Limb (tissue), 2 donors: ENCODE data around the gene ADAMTS17.

ENCODE experiments used
- DNase-seq, 2 donors: peaks; one replicate each; pipeline ENCODE4 v3.0.0-alpha.2; 2016; ENCODE audit errors: extremely low spot score in 2 of 2

Gene ADAMTS17

DNA sequence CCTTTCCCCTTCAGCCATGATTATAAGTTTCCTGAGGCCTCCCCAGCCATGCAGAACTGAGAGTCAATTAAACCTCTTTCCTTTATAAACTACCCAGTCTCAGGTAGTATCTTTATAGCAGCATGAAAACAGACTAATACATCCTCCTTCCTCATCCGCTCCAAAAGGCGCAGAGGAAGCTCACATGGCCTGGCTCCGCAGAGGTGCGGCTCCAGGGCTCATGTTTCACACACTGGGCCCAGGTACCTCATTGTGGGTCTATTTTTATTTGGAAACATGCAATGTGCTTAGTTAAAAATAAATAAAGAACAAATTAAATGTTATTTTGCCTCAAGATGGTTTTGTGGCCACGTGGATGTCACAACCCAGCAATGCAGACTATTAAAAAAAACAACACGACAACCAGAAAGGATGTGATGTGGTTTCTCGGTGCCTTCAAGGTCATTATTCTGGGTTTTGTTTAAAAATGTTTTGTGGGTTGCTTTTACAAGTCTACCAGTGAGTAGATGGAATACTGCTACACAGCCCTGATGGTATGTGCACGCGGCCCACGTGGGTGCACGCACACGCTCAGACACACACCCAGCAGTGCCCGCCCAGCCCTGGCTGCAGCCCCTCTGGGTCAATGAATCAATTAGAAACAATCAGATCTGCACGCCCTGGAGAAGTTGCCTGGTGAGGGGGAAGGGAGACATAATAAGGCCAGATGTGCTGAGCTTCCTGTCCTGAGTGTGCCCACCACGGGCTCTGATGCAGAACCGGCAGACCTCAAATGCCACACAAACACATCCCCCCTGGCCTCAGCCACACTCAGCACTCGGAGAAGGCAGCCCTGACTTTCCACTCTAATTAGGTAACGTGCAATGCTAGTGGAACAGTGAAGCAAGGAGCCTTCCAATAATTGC, 140.1 kb downstream of the ADAMTS17 start:
- peak in 1 of 2 donors; percentile 37 for DNase-seq

DNA sequence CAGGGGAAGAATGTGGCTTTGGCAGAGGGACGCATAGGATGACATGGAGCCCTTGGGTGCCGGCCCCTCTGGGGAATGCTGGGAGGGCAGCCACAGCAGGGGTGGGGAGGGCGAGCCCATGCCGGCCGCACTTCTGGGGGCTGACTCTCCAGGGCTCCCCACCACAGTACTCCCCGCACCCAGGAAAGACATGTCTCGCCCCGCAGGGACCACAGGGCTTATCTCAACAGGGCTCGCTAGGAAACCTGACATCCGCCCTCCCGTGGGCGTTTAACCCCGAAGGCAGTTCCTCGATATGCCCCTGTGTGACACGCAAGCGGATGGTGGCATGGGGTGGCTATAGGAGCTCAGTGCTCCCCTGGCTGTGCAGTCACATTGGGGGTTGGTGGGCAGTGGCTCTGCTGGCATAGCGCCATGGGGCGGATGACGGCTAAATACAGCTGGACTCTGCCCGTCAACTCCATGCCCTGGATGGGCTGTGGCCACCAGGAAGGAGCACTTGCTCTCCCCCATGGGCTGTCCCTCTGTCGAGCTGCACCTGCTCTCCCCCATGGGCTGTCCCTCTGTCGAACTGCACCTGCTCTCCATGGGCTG, 141.4 kb downstream of the ADAMTS17 start:
- peak in 1 of 2 donors; percentile 41 for DNase-seq

DNA sequence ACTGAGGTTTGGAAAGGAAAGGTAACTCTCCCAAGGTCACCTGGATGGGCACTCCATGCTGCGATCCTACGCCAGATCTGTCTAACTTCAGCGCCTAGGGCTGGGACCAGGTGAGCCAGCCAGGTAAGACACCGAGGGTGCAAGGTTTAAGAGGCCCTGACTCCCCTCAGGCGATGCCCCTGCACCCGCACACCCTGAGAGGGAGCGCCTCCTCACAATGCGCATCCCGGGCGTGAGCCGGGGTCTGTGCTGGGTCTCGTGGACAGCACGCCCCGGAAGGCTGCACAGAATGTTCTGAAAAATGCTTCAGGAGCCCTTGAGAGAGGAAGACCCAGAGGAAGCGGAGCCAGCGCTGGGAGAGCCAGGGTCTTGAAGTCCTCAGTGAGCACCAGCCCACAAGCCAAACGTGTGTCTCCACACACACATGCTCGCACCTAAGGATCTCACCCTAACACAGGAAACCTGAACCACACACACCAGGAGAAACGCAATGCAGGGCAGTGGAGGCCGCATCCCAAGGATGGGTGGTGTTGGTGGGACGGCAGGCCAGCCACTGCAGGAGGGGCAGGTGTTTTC, 142.0 kb downstream of the ADAMTS17 start:
- peak in 1 of 2 donors; percentile 22 for DNase-seq

DNA sequence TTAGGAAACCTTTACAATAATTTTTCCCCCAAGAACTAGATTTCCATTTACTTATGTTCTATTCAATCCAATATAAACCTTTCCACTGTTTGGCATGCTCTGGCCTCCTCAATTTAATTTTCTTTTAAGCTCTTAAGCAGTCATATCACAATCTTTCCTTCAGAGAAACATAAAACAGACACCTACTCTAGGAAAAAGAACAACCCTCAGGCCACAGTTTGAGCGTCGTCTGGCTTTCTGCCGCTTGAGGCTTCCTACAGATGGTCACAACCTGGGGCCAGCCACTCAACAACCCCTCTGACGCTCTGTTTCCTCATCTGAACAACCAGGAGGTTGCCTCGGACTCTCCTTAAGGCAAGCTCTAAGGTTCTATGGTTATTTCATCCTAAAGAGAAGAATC, 143.3 kb downstream of the ADAMTS17 start:
- peak in 1 of 2 donors; percentile 3 for DNase-seq

DNA sequence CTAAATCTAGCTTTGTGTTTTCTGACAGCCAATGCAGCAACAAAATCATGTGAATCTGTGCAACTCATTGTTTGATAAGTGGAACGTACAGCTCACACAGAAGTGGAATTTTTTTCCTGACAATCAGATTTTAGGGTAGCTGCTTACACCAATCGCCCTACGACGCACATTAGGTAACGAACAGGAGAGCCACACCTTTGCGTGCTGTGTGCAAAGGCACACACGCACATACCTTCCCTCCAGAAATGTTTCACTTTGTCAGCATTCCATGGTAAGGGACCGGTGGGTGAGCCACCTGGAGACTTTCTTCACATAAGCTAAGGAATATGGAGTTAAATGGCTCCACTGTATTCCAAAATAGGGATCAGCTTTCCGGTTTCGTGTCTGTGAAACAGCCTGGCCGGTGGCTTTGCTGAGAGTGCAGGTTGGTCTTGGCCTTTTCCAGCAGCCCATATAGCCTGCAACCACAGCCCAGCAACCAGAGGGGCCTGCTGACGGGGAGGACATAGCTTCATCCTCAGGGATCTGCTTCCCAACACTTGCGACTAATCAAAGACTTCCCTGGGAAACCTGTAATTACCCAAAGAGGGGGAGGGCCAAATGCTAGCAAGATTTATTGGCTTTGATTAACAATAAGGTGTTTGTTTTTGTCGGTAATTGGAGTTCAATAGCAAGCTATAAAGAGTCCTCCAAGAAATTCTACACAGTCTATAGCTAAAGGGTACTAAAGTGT, 145.3 kb downstream of the ADAMTS17 start:
- DNase-seq = peak in 1 of 2 donors; percentile 32

DNA sequence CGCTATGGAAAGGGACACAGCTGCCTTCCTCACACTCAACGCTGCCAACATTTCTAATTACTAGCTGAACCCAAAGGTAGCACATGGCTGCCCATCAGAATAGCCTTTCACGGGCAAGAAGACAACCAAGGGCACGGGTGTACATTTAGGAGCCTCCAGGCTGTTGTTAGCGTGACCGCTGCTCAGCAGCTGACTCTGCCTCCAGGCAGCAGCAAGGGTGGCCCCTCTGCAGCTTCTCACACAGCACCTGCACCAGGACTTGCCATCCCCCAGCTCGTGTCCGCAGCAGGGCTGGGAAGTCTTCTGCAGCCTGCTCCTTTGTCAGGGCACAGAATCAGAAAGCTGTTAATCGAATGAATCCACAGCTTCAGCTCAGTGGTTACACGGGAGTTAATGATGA, 146.8 kb downstream of the ADAMTS17 start:
- DNase-seq = peak in 1 of 2 donors; percentile 41

DNA sequence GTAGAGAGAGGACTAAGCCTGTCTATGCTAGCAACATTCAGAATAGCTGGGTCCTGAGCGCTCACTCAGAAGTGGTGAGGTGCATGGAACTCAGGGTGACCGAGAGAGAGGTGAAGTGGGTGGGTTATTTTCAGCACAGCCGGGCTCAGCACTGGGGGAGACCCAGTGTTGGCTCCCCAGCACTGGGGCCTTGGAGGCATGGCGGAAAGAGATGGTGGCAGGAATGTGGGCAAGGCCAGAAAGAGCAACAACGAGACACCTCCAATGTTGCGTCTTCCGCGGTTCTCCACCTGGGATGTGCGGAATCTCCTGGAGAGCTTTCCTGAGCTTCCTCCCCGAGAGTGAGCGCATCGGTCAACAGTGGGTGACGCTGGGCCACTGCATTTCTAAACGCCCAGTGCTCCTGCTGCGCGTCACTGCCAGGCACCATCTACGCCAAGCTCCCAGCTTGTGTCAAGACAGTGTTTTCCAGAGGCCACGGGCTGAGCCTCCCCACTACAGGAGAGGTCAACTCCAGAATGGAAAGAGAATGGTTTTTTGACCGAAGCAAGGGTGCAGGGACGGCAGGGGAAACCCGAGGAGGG, 148.4 kb downstream of the ADAMTS17 start:
- DNase-seq = peak in 1 of 2 donors; percentile 22

DNA sequence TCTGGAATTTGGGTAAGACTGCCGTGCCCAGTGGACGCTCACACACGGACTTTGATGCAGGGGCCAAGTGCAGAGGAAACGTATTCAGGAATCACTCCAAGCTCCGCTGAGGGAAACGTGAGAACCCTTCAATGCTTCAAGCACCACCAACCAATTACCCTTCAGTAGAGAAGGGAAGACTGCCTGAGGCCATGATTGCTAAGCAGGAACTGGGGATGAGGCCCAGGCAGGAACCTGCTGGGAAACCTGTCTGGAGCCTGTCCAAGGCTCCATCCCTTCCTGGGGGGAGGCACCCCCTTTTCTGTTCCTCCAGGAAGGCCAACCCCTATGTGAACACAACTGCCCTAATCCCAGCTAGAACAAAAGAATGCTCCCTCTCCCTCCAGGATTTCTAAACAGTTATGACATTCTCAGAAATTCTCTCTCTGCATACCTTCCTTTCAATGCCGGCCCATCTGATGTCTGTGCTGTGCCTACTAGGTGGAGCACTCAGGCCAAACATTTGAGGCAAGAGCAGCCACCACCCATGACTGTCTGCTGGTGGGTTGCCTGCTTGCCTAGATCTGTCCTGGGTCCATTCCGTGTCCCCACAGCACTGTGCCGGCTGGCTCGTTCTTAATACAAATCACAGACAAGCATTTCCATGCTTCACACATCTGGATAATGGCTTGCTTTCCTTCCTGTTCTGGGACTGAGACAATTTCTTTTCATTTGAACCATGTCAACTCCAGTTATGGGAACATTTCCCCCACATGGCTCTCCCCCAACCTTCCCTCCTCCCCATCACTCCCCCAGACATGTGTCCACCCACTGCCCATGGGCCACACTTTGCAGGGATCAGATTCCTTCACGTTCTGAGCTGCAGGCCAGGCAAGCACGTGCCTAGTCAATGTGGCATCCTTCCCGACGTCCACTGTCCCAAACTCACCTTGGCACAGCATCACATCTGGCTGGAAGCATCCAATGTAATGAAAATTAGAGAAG, 149.4 kb downstream of the ADAMTS17 start:
- peak in 1 of 2 donors; percentile 43 for DNase-seq

DNA sequence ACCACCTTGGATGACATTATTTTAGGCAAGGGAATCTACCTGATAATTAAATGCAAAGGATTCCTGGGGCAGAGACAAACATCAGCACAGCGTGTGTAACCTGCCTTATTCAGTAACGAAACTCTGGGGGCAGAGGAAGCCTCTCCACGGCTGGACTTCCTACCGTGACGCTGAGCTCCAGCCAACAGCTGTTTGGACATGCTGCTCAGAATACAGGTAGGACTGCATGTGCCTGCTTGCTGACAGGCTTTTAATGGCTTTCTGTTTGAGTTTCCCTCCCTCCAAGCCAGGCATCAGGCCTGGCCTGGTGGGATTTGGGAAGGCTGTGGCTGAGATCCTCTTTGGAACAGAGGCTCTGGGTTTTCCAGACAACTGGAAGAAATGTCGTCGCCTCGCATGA, 150.6 kb downstream of the ADAMTS17 start:
- peak in 1 of 2 donors; percentile 29 for DNase-seq

DNA sequence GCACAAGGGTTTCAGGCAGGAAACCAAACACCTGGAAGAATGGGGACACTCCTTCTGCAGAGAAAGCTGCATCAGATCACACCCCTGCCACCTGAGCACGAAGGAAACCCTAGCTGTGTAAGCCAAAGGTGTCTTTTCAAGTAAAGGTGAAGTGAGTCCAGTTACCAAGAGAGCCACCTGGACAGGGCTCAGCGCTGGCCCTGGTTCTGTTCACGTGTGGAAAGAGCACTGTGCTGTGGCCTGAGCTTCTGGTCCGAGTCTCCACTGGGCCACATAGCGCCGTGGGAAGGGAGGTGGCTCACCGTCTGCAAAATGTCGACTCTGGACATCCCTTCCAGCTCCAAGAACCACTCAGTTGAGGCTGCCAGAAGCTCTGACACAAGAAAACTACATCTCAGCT, 151.1 kb downstream of the ADAMTS17 start:
- DNase-seq = peak in 1 of 2 donors; percentile 21

DNA sequence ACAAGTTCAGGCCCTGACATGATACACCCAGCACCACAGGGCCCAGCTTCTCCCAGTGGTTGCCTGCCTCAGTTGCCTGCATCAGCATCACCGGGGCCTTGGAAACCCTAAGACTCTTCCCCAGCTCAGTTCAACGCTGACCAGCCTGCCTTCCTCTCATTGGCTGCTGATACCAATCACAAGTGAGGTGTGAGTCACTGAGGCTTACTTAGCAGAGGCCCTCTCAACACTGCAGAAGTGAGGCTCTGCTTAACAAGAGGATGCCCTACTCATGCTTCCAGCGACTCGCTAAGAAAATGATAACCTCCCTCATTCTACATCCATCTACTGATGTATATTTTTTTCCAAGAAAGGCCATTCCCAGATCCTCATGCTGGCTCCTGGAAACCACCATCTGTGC, 151.9 kb downstream of the ADAMTS17 start:
- DNase-seq = peak in 1 of 2 donors; percentile 7

DNA sequence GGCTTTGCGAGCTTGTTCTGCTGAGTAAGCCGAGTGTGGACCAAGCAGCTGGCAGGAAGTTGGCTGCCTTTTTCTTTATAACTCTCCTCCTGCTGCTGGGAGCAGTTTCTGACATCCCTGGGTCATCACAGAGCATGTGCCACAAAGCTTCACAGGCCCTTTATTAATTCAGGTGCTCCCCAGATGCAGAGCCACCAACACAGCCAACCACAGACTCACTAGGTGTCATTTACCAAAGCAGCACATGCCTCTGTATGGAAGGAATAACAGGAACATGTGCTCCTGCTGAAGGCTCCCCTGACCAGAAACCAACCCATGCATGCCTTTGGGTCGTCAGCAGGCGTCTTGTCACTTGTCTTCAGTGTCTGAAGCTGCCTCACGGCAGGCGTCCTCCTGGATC, 152.5 kb downstream of the ADAMTS17 start:
- no peak for DNase-seq

DNA sequence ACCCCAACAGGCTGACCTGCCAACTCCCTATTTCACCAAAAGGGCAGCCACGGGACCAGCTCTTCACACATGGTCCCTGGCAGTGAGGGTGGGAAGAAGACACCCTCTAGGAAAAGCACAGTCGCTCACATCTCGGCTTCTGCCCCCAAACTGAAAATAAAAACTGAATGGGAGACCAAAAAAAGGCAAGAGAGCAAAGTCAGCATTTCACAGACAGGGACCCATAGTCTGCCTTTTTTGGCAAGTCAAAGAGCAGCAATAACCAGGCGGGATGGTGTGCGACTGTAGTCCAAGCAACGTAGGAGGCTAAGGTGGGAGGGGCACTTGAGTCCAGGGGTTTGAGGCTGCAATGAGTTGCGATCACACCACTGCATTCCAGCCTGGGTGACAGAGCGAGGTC, 154.1 kb downstream of the ADAMTS17 start:
- no peak for DNase-seq

DNA sequence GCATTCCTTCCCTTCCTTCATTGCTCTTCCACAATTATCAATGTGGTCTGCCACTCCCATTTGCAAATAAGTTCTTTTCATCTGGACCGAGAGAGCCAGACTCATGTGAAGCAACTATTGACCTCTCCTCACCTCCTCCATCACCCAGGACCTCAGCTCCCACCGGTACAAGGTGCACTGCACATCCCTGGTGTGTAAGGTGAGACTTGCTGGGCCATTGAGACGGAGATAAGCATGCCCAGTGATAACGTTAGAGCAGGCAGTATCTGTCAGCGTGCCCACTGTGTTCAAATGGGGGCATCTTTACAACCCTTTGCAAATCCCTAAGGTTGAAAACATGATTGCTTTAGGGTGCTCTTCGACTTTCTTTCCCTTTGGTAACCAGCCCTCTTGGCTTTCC, 154.8 kb downstream of the ADAMTS17 start:
- no peak for DNase-seq

DNA sequence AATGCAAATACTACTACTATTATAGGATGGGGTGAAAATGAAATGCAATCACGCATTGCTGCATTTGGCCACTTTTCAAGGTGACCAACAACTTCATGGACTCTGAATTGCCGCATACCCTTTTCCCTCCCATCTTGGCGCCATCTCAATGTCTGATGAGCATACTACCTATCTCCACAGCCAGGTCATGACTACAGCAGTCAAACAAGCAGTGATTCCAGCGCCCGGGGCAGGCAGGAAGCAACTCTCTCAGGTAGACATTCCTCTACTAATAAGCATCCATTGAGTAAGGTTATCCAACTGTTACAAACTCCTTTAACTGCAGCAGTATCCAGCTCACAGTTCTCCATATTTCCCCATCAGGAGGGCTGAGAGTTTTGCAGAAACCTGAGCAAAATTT, 155.4 kb downstream of the ADAMTS17 start:
- peak in 1 of 2 donors; percentile 4 for DNase-seq

DNA sequence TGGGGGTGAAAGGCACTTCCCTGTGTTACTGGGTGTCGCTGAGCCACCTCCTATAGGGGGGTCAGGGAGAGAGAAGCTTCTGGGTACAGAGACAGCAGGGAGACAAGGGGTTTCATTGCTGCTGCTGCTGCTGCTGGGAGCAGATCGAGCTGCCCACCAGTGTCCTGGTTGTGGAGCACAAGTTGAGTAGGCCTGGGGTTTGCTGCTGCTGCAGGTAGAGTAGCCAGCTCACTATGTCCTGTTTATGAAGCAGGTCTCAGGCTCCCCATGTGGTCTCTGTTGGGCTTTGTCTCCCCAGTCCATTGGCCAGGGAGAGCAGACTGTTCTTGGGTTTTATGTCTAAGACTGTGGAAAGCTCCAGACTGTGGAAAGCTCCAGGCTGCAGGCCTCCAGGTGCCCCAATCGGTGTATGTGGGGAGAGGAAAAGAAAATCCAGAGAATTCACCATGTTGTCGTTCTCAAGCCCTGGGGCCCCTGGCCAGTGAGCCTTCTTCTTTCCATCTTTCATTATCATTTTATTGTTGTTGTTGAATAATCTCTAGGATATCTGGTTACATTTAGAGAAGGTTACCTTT, 157.8 kb downstream of the ADAMTS17 start:
- peak in 1 of 2 donors; percentile 4 for DNase-seq

DNA sequence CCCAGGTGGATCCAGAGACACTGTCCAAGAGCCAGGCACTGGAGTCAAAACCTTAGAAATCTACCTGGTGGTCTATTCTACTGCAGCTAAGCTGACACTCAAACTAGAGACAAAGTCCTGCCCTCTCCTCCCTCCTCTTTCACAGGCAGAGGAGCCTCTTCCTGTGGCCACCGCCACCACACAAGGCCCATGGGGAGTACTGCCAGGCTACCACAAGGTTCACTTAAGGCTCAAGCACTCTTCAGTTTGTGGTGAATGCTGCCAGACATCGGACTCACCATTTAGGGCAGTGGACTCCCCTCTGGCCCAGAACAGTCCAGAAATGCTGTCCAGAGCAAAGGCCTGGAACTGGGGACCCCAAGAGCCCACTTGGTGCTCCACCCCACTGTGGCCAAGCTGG, 160.9 kb downstream of the ADAMTS17 start:
- DNase-seq = peak in 1 of 2 donors; percentile 6

DNA sequence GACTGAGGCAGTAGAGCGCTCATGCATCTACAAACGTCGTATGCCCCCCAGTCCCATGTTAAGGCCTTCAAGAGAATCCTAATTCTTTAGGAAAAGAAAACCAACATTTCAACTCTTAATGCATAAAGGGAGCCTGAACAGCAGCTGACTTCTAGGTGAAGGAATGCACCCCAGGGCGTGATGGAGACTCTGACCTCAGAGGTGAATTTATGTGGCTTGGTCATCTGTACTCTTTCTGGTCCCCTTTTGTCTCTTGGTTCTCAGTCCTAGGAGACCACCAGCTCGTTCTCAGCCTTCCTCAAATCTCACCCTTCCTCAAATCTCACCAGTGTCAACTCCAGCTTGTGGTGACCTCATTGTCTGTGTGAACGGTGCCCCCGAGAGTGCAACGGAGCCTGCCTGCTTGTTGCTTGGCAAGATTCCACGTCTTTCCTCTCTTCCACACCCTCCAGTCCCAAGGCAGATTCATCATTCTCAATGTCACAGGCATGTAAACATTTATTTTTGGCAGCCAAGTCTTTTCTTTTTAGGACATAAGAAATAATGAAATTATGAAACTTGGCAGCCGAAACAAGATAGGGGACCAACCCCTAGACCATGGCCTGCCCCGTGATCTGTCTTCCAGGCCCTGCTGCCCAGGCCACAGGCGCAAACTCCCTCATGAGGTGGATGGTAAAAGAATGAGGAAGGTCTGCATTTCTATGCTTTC, 166.2 kb downstream of the ADAMTS17 start:
- DNase-seq = peak in 1 of 2 donors; percentile 16

DNA sequence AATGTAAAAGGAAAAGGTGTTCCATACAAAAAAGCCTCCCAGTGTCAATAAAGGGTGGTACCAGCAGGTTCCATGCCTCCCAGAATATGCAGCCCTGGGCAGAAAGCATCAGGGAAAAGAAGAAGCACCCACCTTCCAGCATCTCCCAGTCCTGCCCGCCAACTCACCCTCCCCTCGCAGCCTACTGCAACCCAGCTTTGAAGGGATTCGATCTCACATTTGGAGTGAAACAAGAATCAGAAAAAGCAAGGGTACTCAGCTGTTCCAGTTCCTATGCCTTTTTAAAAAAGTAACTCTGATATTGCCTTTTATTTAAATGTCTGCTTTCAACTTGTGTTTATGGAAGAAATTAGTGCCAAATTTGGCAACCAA, 166.9 kb downstream of the ADAMTS17 start:
- DNase-seq = no peak
